Measurements from ENCODE around the gene WIPI1.
"Not testable (repeated sequence)": the region's sequence is repeated elsewhere in the genome, so short reads cannot be mapped to it uniquely, and the experiment has no call there.

DNA sequence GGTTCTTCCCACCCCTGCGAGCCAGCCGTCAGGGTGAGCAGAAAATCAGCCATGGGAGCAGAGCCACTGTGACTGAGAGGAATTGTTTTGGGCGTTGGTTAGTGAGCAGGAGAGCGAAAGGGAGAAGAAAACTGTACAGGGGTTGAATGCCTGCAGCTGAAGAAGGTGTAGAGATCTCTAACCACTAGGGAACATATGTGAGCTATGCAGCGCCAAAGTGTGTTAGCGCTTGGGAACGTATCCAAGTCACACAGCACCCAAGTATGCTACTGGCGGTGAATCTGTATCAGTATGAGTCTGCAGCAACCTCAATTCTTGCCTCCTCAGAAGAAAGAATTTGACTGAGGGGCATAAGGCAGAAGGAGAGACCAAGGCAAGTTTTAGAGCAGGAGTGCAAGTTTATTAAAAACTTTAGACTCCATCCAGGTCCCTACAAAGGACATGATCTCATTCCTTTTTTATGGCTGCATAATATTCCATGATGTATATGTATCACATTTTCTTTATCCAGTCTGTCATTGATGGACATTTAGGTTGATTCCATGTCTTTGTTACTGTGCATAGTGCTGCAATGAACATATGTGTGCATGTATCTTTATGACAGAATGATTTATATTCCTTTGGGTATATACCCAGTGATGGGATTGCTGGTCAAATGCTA lies 35.2 kb upstream of the WIPI1 start:
- TF ChIP-seq, protein P1, sequence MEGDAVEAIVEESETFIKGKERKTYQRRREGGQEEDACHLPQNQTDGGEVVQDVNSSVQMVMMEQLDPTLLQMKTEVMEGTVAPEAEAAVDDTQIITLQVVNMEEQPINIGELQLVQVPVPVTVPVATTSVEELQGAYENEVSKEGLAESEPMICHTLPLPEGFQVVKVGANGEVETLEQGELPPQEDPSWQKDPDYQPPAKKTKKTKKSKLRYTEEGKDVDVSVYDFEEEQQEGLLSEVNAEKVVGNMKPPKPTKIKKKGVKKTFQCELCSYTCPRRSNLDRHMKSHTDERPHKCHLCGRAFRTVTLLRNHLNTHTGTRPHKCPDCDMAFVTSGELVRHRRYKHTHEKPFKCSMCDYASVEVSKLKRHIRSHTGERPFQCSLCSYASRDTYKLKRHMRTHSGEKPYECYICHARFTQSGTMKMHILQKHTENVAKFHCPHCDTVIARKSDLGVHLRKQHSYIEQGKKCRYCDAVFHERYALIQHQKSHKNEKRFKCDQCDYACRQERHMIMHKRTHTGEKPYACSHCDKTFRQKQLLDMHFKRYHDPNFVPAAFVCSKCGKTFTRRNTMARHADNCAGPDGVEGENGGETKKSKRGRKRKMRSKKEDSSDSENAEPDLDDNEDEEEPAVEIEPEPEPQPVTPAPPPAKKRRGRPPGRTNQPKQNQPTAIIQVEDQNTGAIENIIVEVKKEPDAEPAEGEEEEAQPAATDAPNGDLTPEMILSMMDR (IDR thresholded peaks at IDR 0.05): not testable (repeated sequence)
- TF ChIP-seq EZH2, EZH2phosphoT487 (IDR thresholded peaks at IDR 0.05): not testable (repeated sequence)
